Esophagus squamous epithelium (tissue), 4 donors: ENCODE data around the gene KRT24.

Experiments used
- CTCF ChIP-seq, 6 experiments: fragments of 450-650 bp in 4 of 6; fragments of 200-600 bp in 2 of 6; sonication (generic) in 2 of 6; IDR thresholded peaks; one replicate each; pipeline ENCODE4 v1.5.1; 2016 to 2019; ENCODE audit warnings: antibody characterized with exemption in 6 of 6, mild to moderate bottlenecking in 4 of 6, moderate library complexity in 4 of 6
- POLR2A ChIP-seq, 4 donors: fragments of 450-650 bp; IDR thresholded peaks; one replicate each; pipeline ENCODE4 v1.6.1; 2017; ENCODE audit warnings: antibody characterized with exemption in 4 of 4, mild to moderate bottlenecking in 4 of 4, moderate library complexity in 3 of 4

- TF ChIP-seq POLR2A (IDR thresholded peaks at IDR 0.05) (no peak), CTCF (IDR thresholded peaks at IDR 0.05) (no peak)
Measured at GRCh38 chr17:40686192-40686591, 17.4 kb downstream of the KRT24 start.
